ENCODE data around the gene LCLAT1. TPM values are rescaled to one million over a fixed set of nuclear protein-coding genes. Genes with fewer than 3 reads are reported as not detected.

LCLAT1 gene
- total RNA-seq, 1 donor from 2014 or later, result 17.8 TPM

- Mint-ChIP-seq H3K27ac (ENCODE audit: unreplicated experiment) (no peak overlapping the region), H3K27me3 (ENCODE audit: low read depth) (no peaks in the 10 kb centered on the region), H3K4me1 (ENCODE audit: low read depth) (peaks cover 24% of the 10 kb centered on the region), H3K36me3 (ENCODE audit: low read depth) (no peaks in the 10 kb centered on the region), H3K4me3 (ENCODE audit: unreplicated experiment) (no peak overlapping the region), H3K9me3 (ENCODE audit: low read depth) (no peaks in the 10 kb centered on the region)
- TF ChIP-seq CTCF (IDR thresholded peaks at IDR 0.05), result no peak
- no peak for DNase-seq (ENCODE audit: low spot score)
Measured at GRCh38 chr2:30436859-30437435, 10.1 kb upstream of the LCLAT1 start.

GRCh38 chr2:30437809-30438548 is 9.1 kb upstream of the LCLAT1 start:
- Mint-ChIP-seq H3K36me3 (ENCODE audit: low read depth) (no peaks in the 10 kb centered on the region), H3K27me3 (ENCODE audit: low read depth) (no peaks in the 10 kb centered on the region), H3K4me1 (ENCODE audit: low read depth) (peaks cover 24% of the 10 kb centered on the region), H3K27ac (ENCODE audit: unreplicated experiment) (no peak overlapping the region), H3K9me3 (ENCODE audit: low read depth) (no peaks in the 10 kb centered on the region), H3K4me3 (ENCODE audit: unreplicated experiment) (no peak overlapping the region)
- TF ChIP-seq CTCF (IDR thresholded peaks at IDR 0.05), result no peak
- DNase-seq (ENCODE audit: low spot score), result no peak

GRCh38 chr2:30439296-30439695 is 7.8 kb upstream of the LCLAT1 start:
- H3K9me3 Mint-ChIP-seq (ENCODE audit: low read depth), result no peaks in the 10 kb centered on the region
- no peak overlapping the region for H3K27ac Mint-ChIP-seq (ENCODE audit: unreplicated experiment)
- DNase-seq (ENCODE audit: low spot score), result no peak
- no peaks in the 10 kb centered on the region for H3K27me3 Mint-ChIP-seq (ENCODE audit: low read depth)
- H3K4me3 Mint-ChIP-seq (ENCODE audit: unreplicated experiment), result no peak overlapping the region
- H3K4me1 Mint-ChIP-seq (ENCODE audit: low read depth), result peaks cover 11% of the 10 kb centered on the region
- TF ChIP-seq CTCF (IDR thresholded peaks at IDR 0.05), result no peak
- H3K36me3 Mint-ChIP-seq (ENCODE audit: low read depth), result no peaks in the 10 kb centered on the region

GRCh38 chr2:30439879-30440278 is 7.2 kb upstream of the LCLAT1 start:
- no peak for TF ChIP-seq CTCF (IDR thresholded peaks at IDR 0.05)
- Mint-ChIP-seq H3K4me3 (ENCODE audit: unreplicated experiment) (no peak overlapping the region), H3K4me1 (ENCODE audit: low read depth) (peaks cover 6% of the 10 kb centered on the region), H3K27ac (ENCODE audit: unreplicated experiment) (no peak overlapping the region), H3K36me3 (ENCODE audit: low read depth) (no peaks in the 10 kb centered on the region), H3K27me3 (ENCODE audit: low read depth) (no peaks in the 10 kb centered on the region), H3K9me3 (ENCODE audit: low read depth) (no peaks in the 10 kb centered on the region)
- no peak for DNase-seq (ENCODE audit: low spot score)

- Mint-ChIP-seq H3K4me1 (ENCODE audit: low read depth) (peaks cover 6% of the 10 kb centered on the region), H3K27ac (ENCODE audit: unreplicated experiment) (no peak overlapping the region)
Measured at GRCh38 chr2:30441023-30441422, 6.0 kb upstream of the LCLAT1 start.

More at GRCh38 chr2:30441023-30441422, 6.0 kb upstream of the LCLAT1 start:
- Mint-ChIP-seq H3K36me3 (ENCODE audit: low read depth) (no peaks in the 10 kb centered on the region), H3K27me3 (ENCODE audit: low read depth) (no peaks in the 10 kb centered on the region), H3K4me3 (ENCODE audit: unreplicated experiment) (no peak overlapping the region), H3K9me3 (ENCODE audit: low read depth) (no peaks in the 10 kb centered on the region)
- no peak for DNase-seq (ENCODE audit: low spot score)
- TF ChIP-seq CTCF (IDR thresholded peaks at IDR 0.05), result no peak
